GM18861 (cell line): ENCODE data around the gene ZC3H10.
A peak's percentile ranks its signal among the peaks of the same experiment; 100 is the strongest.
"Not testable (repeated sequence)": the region's sequence is repeated elsewhere in the genome, so short reads cannot be mapped to it uniquely, and the experiment has no call there.

Experiments
- ATAC-seq: cut with Tn5 transposase; IDR thresholded peaks from one replicate; pipeline ENCODE4 v1.9.1; 2021; ENCODE audit not compliant: unreplicated experiment

ZC3H10 gene

DNA sequence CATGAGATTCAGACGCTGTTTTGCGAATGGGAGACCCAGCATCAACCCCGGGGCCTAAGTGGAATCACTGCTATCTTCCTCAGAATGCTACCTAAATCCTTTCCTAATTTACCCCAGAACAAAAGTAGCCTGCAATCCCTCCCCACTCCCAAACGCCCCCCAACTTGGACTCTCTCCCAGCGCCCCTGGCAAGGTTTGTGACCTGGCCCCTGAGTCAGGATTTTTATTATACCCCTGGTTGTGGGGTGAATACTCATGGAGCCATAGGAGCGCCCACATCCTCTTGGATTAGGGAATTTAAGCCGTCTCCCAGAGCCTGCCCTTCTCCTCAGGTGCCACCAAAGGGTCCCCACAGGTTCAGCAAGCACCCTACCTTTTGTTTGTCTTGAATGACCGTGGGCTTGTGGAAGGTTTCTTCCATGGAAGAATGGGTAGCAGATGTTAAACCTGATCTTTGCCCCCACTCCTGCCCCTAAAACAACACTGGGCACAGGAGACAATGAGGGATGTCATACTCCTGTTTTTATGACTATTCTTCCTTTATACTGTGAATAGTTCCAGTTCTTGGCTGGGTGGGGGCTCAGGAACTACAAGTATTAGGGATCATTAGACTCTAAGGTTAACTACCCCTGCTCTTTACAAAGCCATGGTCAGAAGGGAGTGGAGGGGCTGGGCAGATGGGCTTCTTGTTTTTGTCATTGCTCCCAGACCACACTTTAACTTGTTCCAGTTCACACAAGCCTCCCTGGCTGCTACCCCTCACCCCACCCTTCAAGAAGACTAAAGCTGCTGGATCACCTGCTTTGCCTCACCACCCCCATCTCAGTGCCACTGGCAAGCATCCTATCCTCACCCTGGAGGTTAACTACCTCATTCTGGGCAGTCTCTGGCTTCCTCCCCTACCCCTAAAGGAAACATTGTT is 35.0 kb downstream of the ZC3H10 start:
- no peak for ATAC-seq

DNA sequence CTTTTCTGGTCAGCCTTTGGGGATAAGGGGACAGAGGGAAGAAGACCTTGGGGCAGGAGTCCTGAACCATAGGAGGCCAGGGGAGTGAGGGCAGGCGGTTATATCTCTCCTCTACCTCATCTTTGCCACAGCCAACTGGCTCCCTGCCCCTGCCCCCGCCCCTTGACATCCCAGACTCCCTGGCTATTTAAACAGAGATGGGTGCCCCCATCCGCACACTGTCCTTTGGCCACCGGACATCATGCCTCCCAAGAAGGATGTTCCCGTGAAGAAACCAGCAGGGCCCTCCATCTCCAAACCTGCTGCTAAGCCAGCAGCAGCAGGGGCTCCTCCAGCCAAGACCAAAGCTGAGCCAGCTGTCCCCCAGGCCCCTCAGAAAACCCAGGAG is 35.6 kb downstream of the ZC3H10 start:
- ATAC-seq, result no peak

DNA sequence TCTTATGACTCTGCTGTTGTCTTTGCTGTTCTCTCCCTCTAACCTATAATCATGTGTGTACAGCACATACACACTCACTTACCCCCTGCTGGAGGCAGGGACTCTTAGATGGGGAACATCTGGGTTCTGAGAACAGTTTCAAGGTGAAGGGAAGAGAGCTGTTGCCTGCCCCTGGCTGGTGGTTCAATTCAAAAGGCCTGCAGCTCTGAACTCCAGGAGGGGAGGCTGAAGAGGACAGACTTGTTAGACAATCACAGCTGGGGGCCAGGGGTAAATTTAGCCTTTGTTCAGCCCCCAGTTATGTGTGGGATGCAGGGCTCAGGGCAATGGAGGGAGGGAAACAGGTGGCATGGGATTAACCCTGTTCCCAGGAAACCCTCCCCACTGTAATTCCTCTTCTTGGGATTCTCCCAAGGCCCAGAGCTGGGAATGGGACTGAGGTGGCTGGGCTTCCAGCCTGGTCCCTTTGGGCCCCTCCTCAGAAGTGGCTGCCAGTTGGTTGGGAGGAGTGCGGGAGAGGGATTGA is 36.2 kb downstream of the ZC3H10 start:
- ATAC-seq, result no peak

DNA sequence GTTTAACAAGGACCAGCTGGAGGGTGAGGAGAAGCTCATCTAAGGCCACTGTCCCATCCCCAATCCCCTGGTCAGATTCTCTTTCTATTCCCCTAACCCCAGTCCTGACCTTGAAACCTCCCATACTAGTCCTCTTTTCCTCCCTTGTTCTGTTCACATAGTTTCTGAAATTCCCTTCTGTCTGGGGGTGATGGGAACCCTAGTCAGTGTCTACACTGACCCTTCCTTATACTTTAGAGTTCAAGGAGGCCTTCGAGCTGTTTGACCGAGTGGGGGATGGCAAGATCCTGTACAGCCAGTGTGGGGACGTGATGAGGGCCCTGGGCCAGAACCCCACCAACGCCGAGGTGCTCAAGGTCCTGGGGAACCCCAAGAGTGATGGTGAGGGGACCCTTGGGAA is 36.8 kb downstream of the ZC3H10 start:
- ATAC-seq, result no peak

DNA sequence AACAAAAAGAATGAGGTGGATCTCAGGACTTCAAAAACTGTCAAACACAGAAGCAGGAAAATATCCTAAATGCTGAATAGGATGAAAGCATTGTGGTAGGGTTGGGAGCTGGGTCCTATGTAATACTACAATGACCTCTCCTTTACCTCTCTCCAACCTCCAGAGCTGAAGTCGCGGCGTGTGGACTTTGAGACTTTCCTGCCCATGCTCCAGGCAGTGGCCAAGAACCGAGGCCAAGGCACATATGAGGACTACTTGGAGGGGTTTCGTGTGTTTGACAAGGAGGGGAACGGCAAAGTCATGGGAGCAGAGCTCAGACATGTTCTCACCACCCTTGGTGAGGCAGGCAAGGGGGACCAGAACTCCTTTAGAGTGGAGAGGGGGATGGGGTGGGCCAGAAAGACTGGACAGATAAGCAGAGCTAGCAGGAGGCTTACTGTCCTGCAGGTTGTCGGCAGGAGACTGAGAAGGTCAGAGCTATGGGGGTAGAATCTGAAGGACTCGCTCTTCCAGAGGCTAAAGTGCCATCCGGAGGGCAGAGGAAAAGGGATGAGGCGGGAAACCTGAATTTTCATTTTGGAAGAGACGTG is 37.3 kb downstream of the ZC3H10 start:
- ATAC-seq, result no peak

DNA sequence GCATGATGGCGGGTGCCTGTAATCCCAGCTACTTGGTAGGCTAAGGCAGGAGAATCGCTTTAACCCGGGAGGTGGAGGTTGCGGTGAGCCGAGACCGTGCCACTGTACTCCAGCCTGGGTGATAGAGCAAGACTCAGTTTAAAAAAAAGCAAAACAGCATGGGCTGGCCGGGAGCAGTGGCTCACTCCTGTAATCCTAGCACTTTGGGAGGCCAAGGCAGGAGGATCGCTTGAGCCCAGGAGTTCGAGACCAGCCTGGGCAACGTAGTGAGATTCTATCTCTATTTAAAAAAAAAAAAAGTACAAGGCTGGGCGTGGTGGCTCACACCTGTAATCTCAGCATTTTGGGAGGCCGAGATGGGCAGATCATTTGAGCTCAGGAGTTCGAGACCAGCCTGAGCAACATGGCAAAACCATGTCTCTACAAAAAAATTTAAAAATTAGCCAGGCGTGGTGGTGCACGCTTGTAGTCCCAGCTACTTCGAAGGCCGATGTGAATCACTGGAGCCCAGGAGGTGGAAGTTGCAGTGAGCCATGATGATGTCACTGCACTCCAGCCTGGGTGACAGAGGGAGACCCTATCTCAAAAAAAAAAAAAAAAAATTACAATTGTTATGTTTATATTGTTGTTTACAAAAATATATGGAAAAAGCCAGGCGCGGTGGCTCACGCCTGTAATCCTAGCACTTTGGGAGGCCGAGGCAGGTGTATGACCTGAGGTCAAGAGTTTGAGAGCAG is 38.6 kb downstream of the ZC3H10 start:
- not testable (repeated sequence) for ATAC-seq

DNA sequence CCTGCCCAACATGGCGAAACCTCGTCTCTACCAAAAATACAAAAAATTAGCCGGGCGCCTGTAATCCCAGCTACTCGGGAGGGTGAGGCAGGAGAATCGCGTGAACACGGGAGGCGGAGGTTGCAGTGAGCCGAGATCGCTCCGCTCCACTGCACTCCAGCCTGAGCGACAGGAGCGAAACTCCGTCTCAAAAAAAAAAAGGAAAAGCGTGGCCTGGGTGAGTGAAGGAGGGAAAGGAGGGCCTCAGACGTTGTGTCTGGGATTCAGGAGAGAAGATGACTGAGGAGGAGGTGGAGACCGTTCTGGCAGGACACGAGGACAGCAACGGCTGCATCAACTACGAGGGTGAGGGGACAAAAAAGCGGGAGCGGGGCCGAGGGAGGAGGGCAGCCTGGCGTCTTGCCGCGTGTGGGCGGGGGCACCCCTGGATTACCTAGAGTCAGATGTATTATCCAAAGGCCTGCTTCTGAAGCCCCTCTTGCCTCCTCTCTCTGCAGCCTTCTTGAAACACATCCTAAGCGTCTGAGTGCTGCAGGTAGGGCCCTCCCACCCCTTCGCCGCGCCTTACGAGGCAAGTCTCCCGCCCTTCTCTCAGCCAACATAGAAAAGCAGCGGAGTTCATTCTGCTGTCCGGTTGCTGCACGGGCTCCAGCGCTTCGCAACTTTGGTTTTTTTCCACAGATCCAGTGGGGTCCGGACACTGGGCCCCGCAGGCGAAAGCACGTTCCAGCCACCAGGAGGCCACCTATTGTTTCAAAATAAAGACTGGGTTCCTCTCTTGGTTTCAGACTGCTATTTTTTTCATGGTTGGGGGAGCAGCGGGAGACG is 39.3 kb downstream of the ZC3H10 start:
- ATAC-seq, result no peak

DNA sequence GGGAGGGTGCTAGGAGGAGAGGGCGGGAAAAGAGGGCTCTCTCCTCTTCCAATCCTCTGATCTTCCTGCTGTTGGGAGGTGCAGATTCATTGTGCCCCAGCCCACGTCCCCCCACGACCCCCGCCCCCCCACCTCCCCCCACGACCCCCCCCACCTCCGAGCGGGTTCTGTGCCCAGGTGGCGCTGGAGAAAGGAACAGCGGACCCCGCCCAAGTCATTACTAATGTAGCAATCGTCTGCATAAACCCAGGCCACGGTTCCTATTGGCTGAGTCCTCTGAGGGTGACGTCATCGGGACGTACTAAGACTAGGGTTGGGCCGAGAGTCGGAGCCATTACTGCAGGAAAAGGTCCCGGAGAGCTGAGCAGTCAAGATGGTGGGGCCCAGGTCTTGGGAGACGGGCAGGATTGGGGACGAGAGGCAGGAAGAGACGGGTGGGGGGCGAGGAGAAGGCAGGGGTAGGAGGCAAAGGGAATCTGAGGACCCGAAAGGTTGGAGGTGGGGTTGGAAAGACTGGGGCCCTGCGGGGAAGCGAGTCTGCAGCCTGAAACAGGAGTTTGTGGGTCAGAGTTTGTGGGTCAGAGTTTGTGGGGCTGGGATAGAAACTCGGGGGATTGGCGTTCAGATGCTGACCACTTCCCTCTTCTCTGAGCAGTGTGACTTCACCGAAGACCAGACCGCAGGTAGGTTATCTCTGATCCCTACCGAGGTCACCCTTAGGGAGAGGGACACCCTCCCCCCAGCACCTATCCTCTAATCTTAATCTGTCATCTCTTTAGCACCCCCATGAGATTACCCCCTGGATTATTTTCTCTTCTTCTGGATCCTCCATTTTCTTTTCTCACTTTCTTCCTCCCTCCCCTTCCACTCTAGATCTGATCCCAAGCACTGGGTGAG is 40.2 kb downstream of the ZC3H10 start, which contains the start of gene MYL6:
MYL6 (plus strand) TSS at position 331 of the 897 bp plus-strand sequence; CDS start at position 374, 43 bp downstream.
- ATAC-seq, result peak; percentile 81

DNA sequence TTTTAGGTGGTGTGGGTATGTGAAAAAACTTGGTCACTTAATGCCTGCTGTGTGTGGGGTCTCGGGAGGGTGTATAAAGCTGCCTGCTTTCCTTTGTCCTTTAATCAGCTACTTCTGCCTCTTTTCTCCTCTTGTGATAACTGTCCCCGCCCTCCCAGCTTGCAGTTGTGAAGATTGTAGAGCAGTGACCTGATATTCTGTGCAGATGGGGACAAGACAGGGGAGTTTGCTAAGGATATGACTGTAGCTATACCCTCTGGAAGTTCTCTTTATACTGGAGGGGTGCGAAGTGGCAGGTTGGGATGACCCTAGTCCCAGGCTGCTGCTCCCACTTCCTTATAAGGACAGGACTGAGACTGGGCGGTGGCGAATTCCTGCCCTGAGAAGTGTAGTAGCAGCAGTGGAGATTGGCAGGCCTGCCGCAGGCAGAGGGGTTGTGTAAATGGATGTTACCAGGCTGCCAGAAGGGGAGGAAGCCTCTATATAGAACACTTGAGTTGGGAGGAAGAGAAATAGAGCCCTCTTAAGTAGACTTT is 40.9 kb downstream of the ZC3H10 start:
- ATAC-seq, result no peak

DNA sequence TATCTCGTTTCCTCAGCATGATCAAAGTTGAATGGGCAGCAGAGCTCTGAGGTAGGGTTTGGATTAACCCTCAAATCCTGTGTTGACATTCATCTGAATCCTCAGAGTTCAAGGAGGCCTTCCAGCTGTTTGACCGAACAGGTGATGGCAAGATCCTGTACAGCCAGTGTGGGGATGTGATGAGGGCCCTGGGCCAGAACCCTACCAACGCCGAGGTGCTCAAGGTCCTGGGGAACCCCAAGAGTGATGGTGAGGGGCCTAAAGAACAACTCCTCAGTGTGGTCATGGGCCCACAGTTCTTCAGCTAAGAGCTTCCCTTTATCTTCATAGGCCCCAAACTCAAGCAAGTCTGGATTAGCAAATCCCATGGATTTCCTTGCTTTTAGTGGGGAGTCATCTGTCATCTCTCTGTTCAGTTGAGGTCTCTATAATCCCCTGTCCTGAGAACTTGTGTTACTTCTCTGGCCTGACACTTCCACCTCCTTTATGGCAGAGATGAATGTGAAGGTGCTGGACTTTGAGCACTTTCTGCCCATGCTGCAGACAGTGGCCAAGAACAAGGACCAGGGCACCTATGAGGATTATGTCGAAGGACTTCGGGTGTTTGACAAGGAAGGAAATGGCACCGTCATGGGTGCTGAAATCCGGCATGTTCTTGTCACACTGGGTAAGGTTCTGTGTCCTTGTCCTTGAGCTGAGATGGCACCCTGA is 41.6 kb downstream of the ZC3H10 start:
- no peak for ATAC-seq

DNA sequence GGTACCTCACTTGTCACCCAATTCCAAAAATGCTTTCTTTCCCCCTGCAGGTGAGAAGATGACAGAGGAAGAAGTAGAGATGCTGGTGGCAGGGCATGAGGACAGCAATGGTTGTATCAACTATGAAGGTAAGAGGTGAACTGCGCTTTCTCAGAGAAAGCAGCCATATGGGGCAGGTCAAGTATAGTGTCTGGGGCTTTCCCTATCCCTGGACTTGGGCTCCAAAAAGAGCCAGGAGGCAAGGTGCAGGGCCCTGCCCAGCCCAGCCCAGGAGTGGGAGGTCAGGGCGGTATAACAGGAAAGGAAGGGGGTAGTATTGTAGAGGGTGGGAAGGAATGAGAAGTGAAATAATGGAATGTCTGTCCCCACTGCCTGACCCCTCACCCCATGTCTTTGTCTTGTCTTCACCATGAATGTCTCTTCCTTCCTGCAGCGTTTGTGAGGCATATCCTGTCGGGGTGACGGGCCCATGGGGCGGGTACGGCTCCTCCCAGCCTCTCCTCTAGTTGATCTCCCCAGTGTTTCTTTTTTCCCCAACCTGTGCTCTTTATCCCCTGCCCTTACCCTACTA is 42.2 kb downstream of the ZC3H10 start:
- no peak for ATAC-seq

DNA sequence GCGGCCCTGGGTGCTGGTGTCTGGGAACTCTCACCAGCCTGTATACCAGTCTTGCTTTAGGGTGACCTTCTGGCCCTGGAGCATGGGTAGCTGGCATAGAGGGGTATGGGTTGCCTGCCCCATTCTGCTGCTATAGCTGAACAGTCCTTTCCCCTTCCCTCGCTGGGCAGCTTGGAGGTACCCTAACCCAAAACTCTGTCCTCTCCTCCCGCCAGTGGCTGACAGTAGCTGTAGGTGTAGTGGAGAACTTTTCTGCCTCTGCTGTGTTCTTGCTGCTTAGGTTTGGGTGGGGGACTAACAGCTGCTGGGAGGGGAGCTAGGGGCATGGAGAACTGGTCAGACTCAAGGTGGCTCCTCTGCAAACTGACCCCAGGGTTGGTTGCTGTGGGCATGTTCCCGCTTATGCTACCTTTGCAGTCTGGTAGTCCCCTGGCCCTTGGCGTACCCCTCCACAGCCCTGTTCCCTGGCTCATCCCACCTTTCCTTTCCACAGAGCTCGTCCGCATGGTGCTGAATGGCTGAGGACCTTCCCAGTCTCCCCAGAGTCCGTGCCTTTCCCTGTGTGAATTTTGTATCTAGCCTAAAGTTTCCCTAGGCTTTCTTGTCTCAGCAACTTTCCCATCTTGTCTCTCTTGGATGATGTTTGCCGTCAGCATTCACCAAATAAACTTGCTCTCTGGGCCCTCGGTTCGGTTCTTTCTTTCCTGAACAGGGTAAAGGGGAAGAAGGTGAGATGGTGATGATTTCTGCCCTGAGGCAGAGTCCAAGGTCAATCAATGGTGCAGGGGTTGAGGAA is 43.0 kb downstream of the ZC3H10 start:
- no peak for ATAC-seq

DNA sequence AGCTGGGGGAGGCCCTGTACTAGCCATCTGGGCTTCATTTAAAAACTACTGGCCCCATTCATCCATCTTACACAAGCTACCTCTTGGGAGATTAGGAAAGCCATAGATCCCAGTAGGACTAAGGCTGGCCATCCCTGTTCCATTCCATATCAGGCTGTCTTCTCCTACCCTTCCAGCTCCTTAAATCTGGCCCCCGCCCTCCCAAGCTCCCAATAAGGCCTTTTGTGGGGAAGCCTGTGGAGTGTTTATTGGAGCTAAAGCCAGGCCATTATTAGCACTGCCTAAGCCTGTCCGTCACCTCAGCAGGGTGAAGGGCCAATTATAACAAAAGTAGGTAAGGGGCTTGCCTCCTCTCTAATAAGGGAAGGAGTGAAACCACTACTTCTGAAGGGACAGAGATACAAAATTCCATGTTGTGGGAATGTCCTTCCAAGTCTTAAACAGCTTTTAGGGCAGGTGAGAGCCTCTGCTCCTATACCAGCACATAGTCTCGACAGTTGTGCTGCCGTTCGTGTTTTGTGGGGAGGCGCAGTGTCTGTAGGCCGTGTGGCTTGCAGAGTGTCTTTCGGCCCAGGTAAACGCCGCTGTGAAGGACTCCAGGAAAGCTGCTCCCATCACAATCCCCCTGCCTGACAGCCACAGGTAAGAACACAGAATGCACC is 43.8 kb downstream of the ZC3H10 start:
- no peak for ATAC-seq

DNA sequence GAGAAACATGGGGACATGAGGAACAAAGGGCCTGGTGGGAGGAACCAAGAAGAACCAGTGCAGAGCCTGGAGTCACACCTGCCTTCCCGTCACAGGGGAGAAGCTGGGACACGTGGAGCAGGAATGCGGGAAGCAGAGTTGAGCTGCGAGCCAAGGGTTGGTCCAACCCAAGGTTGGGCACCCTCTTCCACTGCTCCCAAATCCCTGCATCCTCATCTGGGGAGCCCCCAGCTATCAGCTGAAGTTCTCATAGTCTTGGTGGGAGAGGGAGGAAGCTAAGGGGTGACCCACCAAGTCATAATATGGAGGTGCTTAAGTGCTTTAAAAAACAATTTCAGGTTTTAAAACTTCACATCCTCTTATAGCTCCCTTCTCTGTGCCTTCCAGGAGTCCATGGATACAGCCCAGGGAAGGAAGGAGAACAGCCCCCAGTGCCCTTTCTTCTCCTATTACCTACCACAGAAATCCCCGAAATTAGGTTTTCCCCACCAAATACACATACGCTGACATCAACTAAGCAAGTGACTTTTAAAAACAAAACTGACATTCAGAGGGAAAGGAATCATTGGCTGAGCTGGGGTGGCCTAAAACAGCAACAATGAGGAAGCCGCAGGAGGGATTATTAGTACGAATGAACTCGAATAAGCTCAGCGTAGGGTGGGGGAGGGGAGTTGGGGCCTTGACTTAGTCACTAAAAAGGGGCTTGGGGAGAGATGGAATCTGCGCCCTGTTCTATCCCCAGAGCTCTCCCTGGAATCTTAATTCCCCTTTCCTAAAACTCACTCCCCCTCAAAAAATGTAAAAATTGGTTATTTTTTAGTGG is 44.6 kb downstream of the ZC3H10 start:
- ATAC-seq, result no peak

DNA sequence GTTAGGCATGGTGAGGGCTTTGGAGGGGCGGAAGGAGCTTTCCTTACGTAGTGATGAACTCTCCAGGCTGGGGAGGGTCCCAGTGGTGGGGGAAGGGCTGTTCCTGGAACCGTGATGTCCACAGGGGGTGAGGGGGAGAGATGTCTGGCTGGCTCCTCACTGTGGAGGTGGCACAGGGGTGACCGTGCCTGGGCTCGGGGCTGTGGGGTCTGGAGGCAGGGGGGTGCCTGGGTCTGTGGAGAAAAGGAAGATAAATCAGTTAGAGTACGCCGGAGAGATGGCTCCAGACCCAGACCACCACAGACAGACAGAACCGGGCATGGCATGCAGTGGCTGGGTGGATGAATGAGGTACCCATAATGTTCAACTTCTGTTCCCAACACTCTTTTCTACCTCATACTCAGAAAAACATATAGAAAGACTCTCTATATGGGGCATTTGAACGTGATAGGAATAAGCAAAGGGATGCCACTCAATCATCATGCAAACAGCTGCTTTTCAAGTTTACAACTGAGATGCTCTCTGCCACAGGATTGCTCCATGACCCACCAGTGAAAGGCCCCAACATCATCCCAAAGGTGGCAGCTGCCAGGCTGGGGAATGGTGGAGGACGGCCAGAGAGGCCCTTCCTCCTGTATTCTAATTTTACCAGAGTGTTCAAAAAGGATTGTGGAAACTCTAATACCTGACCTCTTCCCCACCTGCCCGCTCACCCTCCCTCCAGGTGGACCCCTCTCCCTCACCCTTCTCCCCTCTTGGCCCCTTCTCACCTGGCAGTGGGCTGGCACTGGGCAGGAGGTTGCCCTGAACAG is 45.7 kb downstream of the ZC3H10 start:
- no peak for ATAC-seq
